Hematopoietic multipotent progenitor cell (in vitro differentiated cells): ENCODE data around the gene OR2A25. TPM values are rescaled to one million over a fixed set of nuclear protein-coding genes. Genes with fewer than 3 reads are reported as not detected.

Source experiments
- DNase-seq, 3 donors: peaks; one replicate each; pipeline ENCODE4 v3.0.0-alpha.2; 2011 to 2015; ENCODE audit warnings: low read depth in 2 of 3, low spot score in 2 of 3
- small RNA-seq: library from RNA; depleted of rRNA; stranded (forward); fragments of <200 nt; gene quantifications from one replicate; pipeline ENCODE3, GENCODE V24; 2012
- total RNA-seq: library from RNA; depleted of rRNA; stranded (reverse); fragments of >200 nt; gene quantifications from one replicate; pipeline ENCODE4 v1.2.3, GENCODE V29; 2012

Gene OR2A25
- total RNA-seq, 1 donor, result not detected

DNA sequence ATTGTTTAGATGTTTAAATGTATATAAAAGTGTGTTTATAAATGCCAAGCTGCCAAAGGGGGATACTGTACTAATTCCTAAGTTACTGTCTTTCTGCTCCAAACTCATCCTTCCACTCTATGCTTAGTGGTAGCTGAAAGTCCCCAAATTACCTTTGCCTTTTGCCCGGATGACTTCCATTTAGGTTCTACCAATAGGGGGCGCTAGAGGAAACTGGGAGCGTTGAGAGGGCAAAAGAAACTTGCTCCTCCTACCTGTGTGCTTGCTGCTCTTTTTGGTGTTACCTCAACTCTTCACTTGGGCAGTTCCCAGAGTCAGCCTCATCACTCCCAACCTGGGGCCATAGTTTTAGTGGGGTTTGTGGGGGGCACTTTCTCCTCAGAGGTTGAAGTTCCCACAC is 5.9 kb upstream of the OR2A25 start:
- DNase-seq, result no peak

- DNase-seq, result no peak
Observed at GRCh38 chr7:144069953-144070352, 342 bp downstream of the OR2A25 start.

DNA sequence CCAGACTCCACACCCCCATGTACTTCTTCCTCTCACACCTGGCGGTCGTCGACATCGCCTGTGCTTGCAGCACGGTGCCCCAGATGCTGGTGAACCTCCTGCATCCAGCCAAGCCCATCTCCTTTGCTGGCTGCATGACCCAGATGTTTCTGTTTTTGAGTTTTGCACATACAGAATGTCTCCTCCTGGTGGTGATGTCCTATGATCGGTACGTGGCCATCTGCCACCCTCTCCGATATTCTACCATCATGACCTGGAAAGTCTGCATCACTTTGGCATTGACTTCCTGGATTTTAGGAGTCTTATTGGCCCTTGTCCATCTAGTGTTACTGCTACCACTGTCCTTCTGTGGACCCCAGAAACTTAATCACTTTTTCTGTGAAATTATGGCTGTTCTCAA is 4.8 kb downstream of the OR2A25 start:
- no peak for DNase-seq

DNA sequence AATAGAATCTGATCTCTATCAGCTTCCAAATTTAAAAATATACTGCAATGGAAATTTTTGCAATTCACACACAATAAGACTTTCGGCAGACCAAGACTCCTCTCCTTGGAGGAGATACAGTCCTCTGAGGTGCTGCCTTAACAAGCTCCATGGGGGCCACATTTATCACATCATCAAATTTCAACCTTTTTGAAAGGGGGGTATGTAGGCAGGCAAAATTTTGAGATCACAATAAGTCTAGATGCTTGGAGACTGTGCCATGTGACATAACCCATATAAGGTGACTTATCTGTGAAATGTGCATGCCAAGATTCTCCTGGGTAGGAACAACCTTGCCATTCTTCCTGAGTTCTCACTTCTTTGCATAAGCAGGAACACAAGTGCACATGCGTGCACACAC is 16.4 kb downstream of the OR2A25 start, which contains the start of gene OR2A12:
OR2A12 (plus strand) TSS at position 301 of the 400 bp plus-strand sequence. CDS start 8,830 bp downstream, outside the sequence.
- no peak for DNase-seq

DNA sequence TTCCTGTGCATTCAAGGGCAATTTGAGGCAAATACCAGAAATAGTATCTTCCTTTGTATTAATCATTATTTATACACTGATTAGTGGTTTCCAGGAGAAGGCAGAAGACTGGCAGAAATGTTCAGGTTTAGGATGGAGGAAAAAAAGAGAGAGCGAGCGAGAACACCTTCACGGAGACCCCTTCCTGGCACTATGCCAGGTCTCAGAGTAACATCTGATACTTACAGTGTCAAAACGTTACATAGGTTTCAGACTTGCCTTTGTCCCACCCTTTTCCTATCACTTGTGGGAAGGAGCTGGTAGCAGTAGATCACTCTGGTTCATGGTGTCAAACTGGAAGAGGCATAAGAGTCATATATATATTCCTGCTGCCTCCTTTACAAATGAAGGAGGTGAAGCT is 17.1 kb downstream of the OR2A25 start:
- DNase-seq, result no peak

- DNase-seq, result no peak
Observed at GRCh38 chr7:144087230-144087629, 17.6 kb downstream of the OR2A25 start.

DNA sequence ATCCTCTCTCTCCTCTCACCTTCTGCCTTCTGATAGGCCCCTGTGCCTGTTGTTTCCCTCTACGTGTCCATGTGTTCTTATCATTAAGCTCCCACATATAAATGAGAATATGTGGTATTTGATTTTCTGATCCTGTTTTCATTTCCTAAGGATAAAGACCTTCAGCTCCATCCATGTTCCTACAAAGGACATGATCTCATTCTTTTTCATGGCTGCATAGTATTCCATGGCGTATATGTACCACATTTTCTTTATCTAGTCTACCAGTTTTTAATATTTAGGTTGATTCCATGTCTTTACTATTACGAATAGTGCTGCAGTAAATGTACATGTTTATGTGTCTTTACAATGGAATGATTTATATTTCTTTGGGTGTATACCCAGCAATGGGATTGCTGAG is 21.1 kb downstream of the OR2A25 start:
- no peak for DNase-seq

DNA sequence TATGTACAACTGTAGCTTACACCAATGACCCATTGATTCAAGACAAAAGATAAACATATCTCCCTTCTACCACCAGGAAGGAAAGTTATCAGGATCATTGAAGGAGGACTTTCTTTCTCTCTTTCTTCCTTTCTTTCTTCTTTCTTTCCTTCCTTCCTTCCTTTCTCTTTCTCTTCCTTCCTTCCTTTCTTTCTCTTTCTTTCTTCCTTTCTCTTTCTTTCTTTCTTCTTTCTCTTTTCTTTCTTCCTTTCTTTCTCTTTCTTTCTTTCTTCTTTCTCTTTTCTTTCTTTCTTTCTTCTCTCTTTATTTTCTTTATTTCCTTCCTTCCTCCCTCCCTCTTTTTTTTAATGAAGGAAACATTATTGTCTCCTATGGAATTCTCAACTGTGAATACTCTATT is 29.2 kb downstream of the OR2A25 start:
- no peak for DNase-seq

- no peak for DNase-seq
Observed at GRCh38 chr7:144100607-144101006, 31.0 kb downstream of the OR2A25 start.

DNA sequence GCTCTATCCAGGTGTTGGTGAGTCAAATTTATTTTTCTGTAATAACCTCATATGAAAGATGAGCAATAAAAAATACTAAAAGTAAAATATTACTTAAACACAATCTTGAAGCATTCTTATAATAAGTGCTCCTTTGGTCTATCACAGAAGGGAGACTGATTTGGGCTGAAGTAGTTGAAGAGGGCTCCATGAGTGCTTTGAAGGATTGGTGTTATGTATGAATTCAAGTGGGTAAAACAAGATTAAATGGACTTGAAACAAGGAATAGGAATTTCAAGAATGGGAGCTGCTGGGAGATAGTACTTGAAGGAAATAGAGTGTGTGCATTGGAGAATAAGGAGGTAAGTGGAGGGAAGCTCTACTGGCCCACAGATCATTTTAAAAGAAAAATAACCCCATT is 32.4 kb downstream of the OR2A25 start:
- no peak for DNase-seq

DNA sequence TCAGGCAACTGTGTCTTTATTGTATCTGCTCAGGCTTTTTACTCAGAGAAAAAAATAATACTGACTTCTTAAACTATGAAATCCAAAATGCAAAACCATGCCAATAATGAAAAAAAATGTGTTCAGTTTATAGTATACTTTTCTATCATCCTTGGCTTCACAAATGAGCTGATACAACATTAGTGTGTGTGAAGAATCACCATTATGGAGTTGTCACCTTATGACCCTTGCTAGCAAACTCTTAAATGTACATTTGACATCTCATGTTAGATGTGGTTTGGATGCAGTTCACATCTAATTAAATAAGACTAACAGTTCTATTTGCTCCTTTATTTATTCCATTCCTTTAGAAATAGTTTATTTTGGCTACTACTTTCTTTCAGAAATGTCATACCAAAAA is 35.6 kb downstream of the OR2A25 start:
- no peak for DNase-seq

DNA sequence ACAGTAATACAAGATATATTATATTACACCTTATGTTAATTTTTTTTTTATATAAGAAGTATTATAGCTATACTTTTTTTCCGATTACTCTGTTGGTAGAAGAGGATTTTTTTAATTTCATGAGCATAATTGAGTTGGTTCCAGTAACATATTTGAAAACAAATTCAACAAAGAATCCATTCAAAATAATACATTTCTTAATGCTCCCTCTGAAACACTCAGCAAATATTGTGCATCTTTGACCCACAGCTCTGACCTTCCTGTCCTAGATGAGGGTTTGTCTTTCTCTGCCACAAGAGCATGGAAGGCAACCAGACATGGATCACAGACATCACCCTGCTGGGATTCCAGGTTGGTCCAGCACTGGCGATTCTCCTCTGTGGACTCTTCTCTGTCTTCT is 39.7 kb downstream of the OR2A25 start, which contains the start of gene OR2A2:
OR2A2 (plus strand) TSS at position 301 of the 400 bp plus-strand sequence; CDS start at position 301, 0 bp downstream.
- DNase-seq, result no peak

GRCh38 chr7:144110272-144110671 is 40.7 kb downstream of the OR2A25 start:
- DNase-seq, result no peak

GRCh38 chr7:144113651-144114050 is 44.0 kb downstream of the OR2A25 start:
- no peak for DNase-seq

DNA sequence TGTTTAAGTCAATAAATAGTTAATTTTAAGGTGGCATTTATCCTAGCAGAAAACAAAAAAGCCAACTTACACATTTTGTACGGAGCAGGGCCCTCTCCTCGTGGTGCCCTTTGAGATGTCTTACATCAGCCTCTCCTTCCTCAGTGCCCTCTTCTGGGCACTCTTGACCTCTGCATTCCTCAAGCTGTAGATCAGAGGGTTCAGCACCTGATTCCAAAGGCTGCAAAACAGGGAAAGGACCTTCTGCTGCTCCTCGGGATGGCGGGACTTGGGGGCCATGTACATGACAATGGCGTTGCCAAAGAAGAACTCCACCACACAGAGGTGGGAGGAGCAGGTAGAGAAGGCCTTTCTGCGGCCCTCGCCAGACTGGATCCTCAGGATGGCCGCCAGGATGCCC is 48.7 kb downstream of the OR2A25 start:
- no peak for DNase-seq

DNA sequence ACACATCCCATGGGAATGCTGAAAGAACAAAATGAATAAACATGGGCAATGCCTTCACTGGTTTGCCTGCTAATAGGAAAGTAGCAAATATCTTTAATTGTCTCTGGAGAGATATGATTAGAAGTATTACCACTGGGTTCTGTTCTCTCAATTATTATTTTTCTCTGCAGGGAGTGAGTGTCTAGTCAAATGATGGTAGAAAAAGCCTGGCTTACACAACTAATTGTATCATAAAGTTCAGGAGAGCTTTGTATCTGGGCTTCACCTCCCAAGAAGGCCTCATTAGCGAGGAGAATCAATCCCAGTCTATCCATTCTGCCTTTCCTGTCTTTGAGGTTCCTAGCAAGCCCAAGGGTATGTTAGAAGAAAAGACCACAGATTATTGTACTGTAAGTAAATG is 53.3 kb downstream of the OR2A25 start, which contains the start of gene OR2A14:
OR2A14 (plus strand) TSS at position 301 of the 400 bp plus-strand sequence. CDS start 5,937 bp downstream, outside the sequence.
- no peak for DNase-seq

Small RNAs within 50 kb of the gene (small RNA-seq; reads per million reads assigned to genes)
- gene OR2A41P, result not detected

Other genes with a start within 250 kb of the OR2A25 start
- 38.2 TPM for gene TCAF1, start 167.6 kb upstream of the OR2A25 start, total RNA-seq
- gene OR2F2, start 134.6 kb upstream of the OR2A25 start, total RNA-seq, result not detected
- gene OR2F1, start 115.0 kb upstream of the OR2A25 start, total RNA-seq, result not detected
- under 0.01 TPM for gene OR6B1, start 69.5 kb upstream of the OR2A25 start, total RNA-seq
- not detected for gene OR2A5, start 20.9 kb upstream of the OR2A25 start, total RNA-seq
- not detected for gene OR2A12, start 16.5 kb downstream of the OR2A25 start, total RNA-seq
- not detected for gene OR2A2, start 39.8 kb downstream of the OR2A25 start, total RNA-seq
- gene OR2A14, start 53.4 kb downstream of the OR2A25 start, total RNA-seq, result not detected
- gene CTAGE4, start 113.7 kb downstream of the OR2A25 start, total RNA-seq, result not detected
- 0.54 TPM for gene ARHGEF35, start 126.0 kb downstream of the OR2A25 start, total RNA-seq
- gene OR2A42, start 169.8 kb downstream of the OR2A25 start, total RNA-seq, result under 0.01 TPM
- gene OR2A7, start 195.0 kb downstream of the OR2A25 start, total RNA-seq, result 2.7 TPM
- 0.81 TPM for gene CTAGE8, start 199.5 kb downstream of the OR2A25 start, total RNA-seq
- gene OR2A1, start 242.6 kb downstream of the OR2A25 start, total RNA-seq, result 0.27 TPM